Subcutaneous adipose tissue (tissue), 4 donors: ENCODE data around the gene PTPRD. TPM values are rescaled to one million over a fixed set of nuclear protein-coding genes. Genes with fewer than 3 reads are reported as not detected.

Experiments
- CTCF ChIP-seq: fragments of 450-650 bp; IDR thresholded peaks from one replicate; pipeline ENCODE4 v1.5.1; 2016; ENCODE audit warnings: low read depth, mild to moderate bottlenecking, control low read depth, antibody characterized with exemption, moderate library complexity
- total RNA-seq, 4 donors: library from RNA; depleted of rRNA; stranded (reverse); fragments of >200 nt; gene quantifications; one replicate each; pipeline ENCODE4 v1.1.0, GENCODE V29; 2016

PTPRD gene
- total RNA-seq, 4 donors from 2014 or later: 5.1 to 17.3 (median 12.1) TPM

GRCh38 chr9:8428389-8428788, 2184.4 kb downstream of the PTPRD start:
- no peak for TF ChIP-seq CTCF

GRCh38 chr9:8424786-8425410, 2187.9 kb downstream of the PTPRD start:
- TF ChIP-seq CTCF: no peak

- no peak for TF ChIP-seq CTCF
Observed at GRCh38 chr9:8420416-8420815, 2192.4 kb downstream of the PTPRD start.

GRCh38 chr9:8419596-8420275, 2193.1 kb downstream of the PTPRD start:
- TF ChIP-seq CTCF: no peak

GRCh38 chr9:8417341-8417740, 2195.5 kb downstream of the PTPRD start:
- TF ChIP-seq CTCF: no peak

GRCh38 chr9:8412327-8412726, 2200.5 kb downstream of the PTPRD start:
- no peak for TF ChIP-seq CTCF

GRCh38 chr9:8408575-8409190, 2204.1 kb downstream of the PTPRD start:
- no peak for TF ChIP-seq CTCF
